ENCODE data around the gene MRPL10. TPM values are rescaled to one million over a fixed set of nuclear protein-coding genes. Genes with fewer than 3 reads are reported as not detected.
A peak's percentile ranks its signal among the peaks of the same experiment; 100 is the strongest.

MRPL10 gene
- total and polyA plus RNA-seq, 4 donors = 21.6 to 42.2 (median 31.5) TPM

- no peak for DNase-seq
- no peaks in the 10 kb centered on the region for H3K27me3 ChIP-seq (ENCODE audit: control insufficient read depth in 1 of 2, insufficient read depth in 2 of 2, low read length in 1 of 2)
- WGBS, 2 donors = 44 to 62% methylated on average over 5 of the region's 5 CpGs
- no peaks in the 10 kb centered on the region for H3K36me3 ChIP-seq (ENCODE audit: control insufficient read depth in 1 of 2, insufficient read depth in 2 of 2, low read length in 1 of 2)
- no peak overlapping the region for H3K27ac ChIP-seq (ENCODE audit: low read depth in 1 of 2, low read length in 2 of 2)
- H3K4me1 ChIP-seq (ENCODE audit: control insufficient read depth in 1 of 2, insufficient read depth in 2 of 2, low read length in 2 of 2) = no peaks in the 10 kb centered on the region
- intact Hi-C loops (cut with DNase I) = loop anchor here (5.0 kb wide), 2 partner anchors 128 to 178 kb away; partner anchors contain the start of gene CDK5RAP3 (in 2 of the 2)
- no peak overlapping the region for H3K4me3 ChIP-seq (ENCODE audit: low read length in 2 of 2)
- no peak for ATAC-seq (ENCODE audit: low FRiP score)
- H3K9me3 ChIP-seq (ENCODE audit: control insufficient read depth, low read length) = no peaks in the 10 kb centered on the region
Measured at GRCh38 chr17:47844227-47844626, 12.9 kb upstream of the MRPL10 start.

- no peaks in the 10 kb centered on the region for H3K36me3 ChIP-seq (ENCODE audit: control insufficient read depth in 1 of 2, insufficient read depth in 2 of 2, low read length in 1 of 2)
- WGBS, 2 donors = 17 to 21% methylated on average over 6 of the region's 6 CpGs
- no peak overlapping the region for H3K27ac ChIP-seq (ENCODE audit: low read depth in 1 of 2, low read length in 2 of 2)
- DNase-seq (no peak), ATAC-seq (ENCODE audit: low FRiP score) (no peak)
- intact Hi-C loops (cut with DNase I) = loop anchor here (5.0 kb wide), 2 partner anchors 129 to 179 kb away; partner anchors contain the start of gene CDK5RAP3 (in 2 of the 2)
- H3K4me1 ChIP-seq (ENCODE audit: control insufficient read depth in 1 of 2, insufficient read depth in 2 of 2, low read length in 2 of 2) = no peaks in the 10 kb centered on the region
- no peak overlapping the region for H3K4me3 ChIP-seq (ENCODE audit: low read length in 2 of 2)
- H3K27me3 ChIP-seq (ENCODE audit: control insufficient read depth in 1 of 2, insufficient read depth in 2 of 2, low read length in 1 of 2) = no peaks in the 10 kb centered on the region
- no peaks in the 10 kb centered on the region for H3K9me3 ChIP-seq (ENCODE audit: control insufficient read depth, low read length)
Measured at GRCh38 chr17:47843391-47843730, 12.0 kb upstream of the MRPL10 start.

GRCh38 chr17:47841488-47842291 is 10.3 kb upstream of the MRPL10 start:
- Histone ChIP-seq H3K9me3 (ENCODE audit: control insufficient read depth, low read length) (no peaks in the 10 kb centered on the region), H3K27me3 (ENCODE audit: control insufficient read depth in 1 of 2, insufficient read depth in 2 of 2, low read length in 1 of 2) (no peaks in the 10 kb centered on the region), H3K4me3 (ENCODE audit: low read length in 2 of 2) (no peak overlapping the region), H3K36me3 (ENCODE audit: control insufficient read depth in 1 of 2, insufficient read depth in 2 of 2, low read length in 1 of 2) (no peaks in the 10 kb centered on the region), H3K27ac (ENCODE audit: low read depth in 1 of 2, low read length in 2 of 2) (no peak overlapping the region), H3K4me1 (ENCODE audit: control insufficient read depth in 1 of 2, insufficient read depth in 2 of 2, low read length in 2 of 2) (no peaks in the 10 kb centered on the region)
- 64 to 68% methylated on average over 16 of the region's 16 CpGs for WGBS, 2 donors
- DNase-seq (no peak), ATAC-seq (ENCODE audit: low FRiP score) (no peak)
- intact Hi-C loops (cut with DNase I) = loop anchor here (1.0 to 5.0 kb wide), 5 partner anchors 47 to 181 kb away; partner anchors contain the start of gene CDK5RAP3 (in 2 of the 2)

GRCh38 chr17:47840742-47841487 is 9.6 kb upstream of the MRPL10 start, which contains the start of gene SCRN2:
Gene SCRN2, minus strand, starts transcription at chr17:47841273. Its CDS starts 430 bp downstream, at chr17:47840843.
- peak; percentile 92 to 96 for DNase-seq
- Histone ChIP-seq H3K4me3 (ENCODE audit: low read length in 2 of 2) (peak within 1 kb of the TSS; percentile 36 to 54), H3K9me3 (ENCODE audit: control insufficient read depth, low read length) (no peaks in the 10 kb centered on the region), H3K27me3 (ENCODE audit: control insufficient read depth in 1 of 2, insufficient read depth in 2 of 2, low read length in 1 of 2) (no peaks in the 10 kb centered on the region), H3K27ac (ENCODE audit: low read depth in 1 of 2, low read length in 2 of 2) (no peak within 1 kb of the TSS), H3K36me3 (ENCODE audit: control insufficient read depth in 1 of 2, insufficient read depth in 2 of 2, low read length in 1 of 2) (no peaks in the 10 kb centered on the region), H3K4me1 (ENCODE audit: control insufficient read depth in 1 of 2, insufficient read depth in 2 of 2, low read length in 2 of 2) (no peaks in the 10 kb centered on the region)
- intact Hi-C loops (cut with DNase I) = loop anchor here (1.0 to 5.0 kb wide), 5 partner anchors 48 to 181 kb away; partner anchors contain the start of gene CDK5RAP3 (in 2 of the 2)
- 0% methylated on average over 54 to 55 of the region's 55 CpGs for WGBS, 2 donors
- ATAC-seq (ENCODE audit: low FRiP score) = peak; percentile 95

GRCh38 chr17:47840001-47840741 is 8.8 kb upstream of the MRPL10 start:
- intact Hi-C loops (cut with DNase I) = loop anchor here (2.0 to 5.0 kb wide), 4 partner anchors 49 to 182 kb away; partner anchors contain the start of gene CDK5RAP3 (in 2 of the 2)
- Histone ChIP-seq H3K36me3 (ENCODE audit: control insufficient read depth in 1 of 2, insufficient read depth in 2 of 2, low read length in 1 of 2) (no peaks in the 10 kb centered on the region), H3K4me3 (ENCODE audit: low read length in 2 of 2) (peak overlapping the region; percentile 36 to 54), H3K4me1 (ENCODE audit: control insufficient read depth in 1 of 2, insufficient read depth in 2 of 2, low read length in 2 of 2) (no peaks in the 10 kb centered on the region), H3K9me3 (ENCODE audit: control insufficient read depth, low read length) (no peaks in the 10 kb centered on the region), H3K27me3 (ENCODE audit: control insufficient read depth in 1 of 2, insufficient read depth in 2 of 2, low read length in 1 of 2) (no peaks in the 10 kb centered on the region), H3K27ac (ENCODE audit: low read depth in 1 of 2, low read length in 2 of 2) (no peak overlapping the region)
- no peak for DNase-seq
- no peak for ATAC-seq (ENCODE audit: low FRiP score)
- whole genome bisulfite sequencing, 2 donors = 43 to 44% methylated on average over 17 of the region's 17 CpGs

- Histone ChIP-seq H3K27me3 (ENCODE audit: control insufficient read depth in 1 of 2, insufficient read depth in 2 of 2, low read length in 1 of 2) (no peaks in the 10 kb centered on the region), H3K4me3 (ENCODE audit: low read length in 2 of 2) (no peak overlapping the region), H3K36me3 (ENCODE audit: control insufficient read depth in 1 of 2, insufficient read depth in 2 of 2, low read length in 1 of 2) (no peaks in the 10 kb centered on the region), H3K4me1 (ENCODE audit: control insufficient read depth in 1 of 2, insufficient read depth in 2 of 2, low read length in 2 of 2) (no peaks in the 10 kb centered on the region), H3K9me3 (ENCODE audit: control insufficient read depth, low read length) (no peaks in the 10 kb centered on the region), H3K27ac (ENCODE audit: low read depth in 1 of 2, low read length in 2 of 2) (no peak overlapping the region)
- ATAC-seq (ENCODE audit: low FRiP score) (no peak), DNase-seq (no peak)
- intact Hi-C loops (cut with DNase I) = no loop called here
- 85 to 89% methylated on average over 5 of the region's 5 CpGs for WGBS, 2 donors
Measured at GRCh38 chr17:47839071-47839470, 7.7 kb upstream of the MRPL10 start.

- intact Hi-C loops (cut with DNase I) = no loop called here
- H3K4me1 ChIP-seq (ENCODE audit: control insufficient read depth in 1 of 2, insufficient read depth in 2 of 2, low read length in 2 of 2) = no peaks in the 10 kb centered on the region
- H3K4me3 ChIP-seq (ENCODE audit: low read length in 2 of 2) = no peak overlapping the region
- H3K36me3 ChIP-seq (ENCODE audit: control insufficient read depth in 1 of 2, insufficient read depth in 2 of 2, low read length in 1 of 2) = no peaks in the 10 kb centered on the region
- DNase-seq = no peak
- no peak for ATAC-seq (ENCODE audit: low FRiP score)
- H3K9me3 ChIP-seq (ENCODE audit: control insufficient read depth, low read length) = no peaks in the 10 kb centered on the region
- no peak overlapping the region for H3K27ac ChIP-seq (ENCODE audit: low read depth in 1 of 2, low read length in 2 of 2)
- 88 to 89% methylated on average over 13 of the region's 13 CpGs for WGBS, 2 donors
- H3K27me3 ChIP-seq (ENCODE audit: control insufficient read depth in 1 of 2, insufficient read depth in 2 of 2, low read length in 1 of 2) = no peaks in the 10 kb centered on the region
Measured at GRCh38 chr17:47838636-47839035, 7.3 kb upstream of the MRPL10 start.

GRCh38 chr17:47837401-47838039 is 6.2 kb upstream of the MRPL10 start:
- intact Hi-C loops (cut with DNase I) = no loop called here
- H3K27ac ChIP-seq (ENCODE audit: low read depth in 1 of 2, low read length in 2 of 2) = no peak overlapping the region
- no peak for ATAC-seq (ENCODE audit: low FRiP score)
- no peaks in the 10 kb centered on the region for H3K36me3 ChIP-seq (ENCODE audit: control insufficient read depth in 1 of 2, insufficient read depth in 2 of 2, low read length in 1 of 2)
- DNase-seq = no peak
- WGBS, 2 donors = 71 to 77% methylated on average over 13 of the region's 13 CpGs
- H3K4me3 ChIP-seq (ENCODE audit: low read length in 2 of 2) = no peak overlapping the region
- no peaks in the 10 kb centered on the region for H3K4me1 ChIP-seq (ENCODE audit: control insufficient read depth in 1 of 2, insufficient read depth in 2 of 2, low read length in 2 of 2)
- H3K27me3 ChIP-seq (ENCODE audit: control insufficient read depth in 1 of 2, insufficient read depth in 2 of 2, low read length in 1 of 2) = no peaks in the 10 kb centered on the region
- no peaks in the 10 kb centered on the region for H3K9me3 ChIP-seq (ENCODE audit: control insufficient read depth, low read length)

All from aorta (tissue), 5 donors.